Left lobe of liver (tissue), 2 donors: Measurements from ENCODE around the gene PLEKHM2. TPM values are rescaled to one million over a fixed set of nuclear protein-coding genes. Genes with fewer than 3 reads are reported as not detected.

Experiments
- ATAC-seq: fragments of 200-7000 bp; cut with Tn5 transposase; one replicate; pipeline ENCODE4 v1.9.1; 2020; ENCODE audit warnings: mild to moderate bottlenecking, moderate library complexity
- DNase-seq: peaks from one replicate; pipeline ENCODE4 v3.0.0-alpha.2; 2020; ENCODE audit warnings: low spot score
- total RNA-seq: library from RNA; stranded (reverse); gene quantifications from one replicate; pipeline ENCODE4 v1.2.1, GENCODE V29; 2021
- donor health status: DM: no; HTN: no; CAD: no; lungs with moderate emphysema.
- donor health status: DM: no; HTN: yes; CAD: no.

Gene PLEKHM2
- total RNA-seq, 1 donor from 2014 or later = 22.0 TPM

GRCh38 chr1:15722836-15723532 lies 38.9 kb downstream of the PLEKHM2 start:
- DNase-seq = no peak
- no peak for ATAC-seq

- ATAC-seq (no peak), DNase-seq (no peak)
These were observed 39.6 kb downstream of the PLEKHM2 start for GRCh38 chr1:15723631-15724246.

DNA sequence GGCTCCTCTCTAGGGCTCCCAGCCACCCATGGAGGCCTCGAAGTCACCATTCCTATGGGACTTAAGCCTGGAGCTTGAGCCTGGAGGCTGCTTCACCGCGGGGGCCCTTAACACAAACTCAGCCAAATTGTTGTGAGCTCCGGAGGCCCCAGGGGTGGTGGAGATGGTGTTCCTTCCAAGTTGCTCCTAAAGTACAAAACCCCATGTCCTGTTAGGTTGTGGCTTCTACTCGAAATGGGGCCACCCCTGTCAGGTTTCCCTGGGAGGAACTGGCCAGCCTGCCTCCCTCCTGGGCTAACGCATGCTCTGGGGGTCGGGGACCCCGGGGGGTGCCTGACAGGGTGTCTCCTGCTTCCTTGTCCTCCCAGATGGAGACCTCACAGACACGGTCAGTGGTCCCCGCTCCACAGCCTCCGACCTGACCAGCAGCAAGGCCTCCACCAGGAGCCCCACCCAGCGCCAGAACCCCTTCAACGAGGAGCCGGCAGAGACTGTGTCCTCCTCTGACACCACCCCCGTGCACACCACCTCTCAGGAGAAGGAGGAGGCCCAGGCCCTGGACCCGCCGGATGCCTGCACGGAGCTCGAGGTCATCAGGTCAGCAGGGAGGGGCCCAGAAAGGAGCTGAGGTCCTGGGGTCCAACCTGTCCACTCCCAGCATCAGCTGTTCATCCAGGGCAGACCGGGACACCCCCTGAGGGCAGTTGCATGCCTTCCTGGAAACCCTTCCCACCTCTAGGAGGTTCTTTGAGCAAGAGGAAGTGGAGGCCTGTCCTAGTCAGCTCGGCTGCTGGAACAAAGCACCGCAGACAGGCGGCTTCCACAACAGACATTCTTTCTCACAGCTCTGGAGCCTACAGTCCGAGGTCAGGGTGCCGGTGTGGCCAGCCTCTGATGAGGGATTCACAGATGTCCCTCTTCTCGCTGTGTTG lies 41.1 kb downstream of the PLEKHM2 start:
- DNase-seq = no peak
- ATAC-seq = no peak

DNA sequence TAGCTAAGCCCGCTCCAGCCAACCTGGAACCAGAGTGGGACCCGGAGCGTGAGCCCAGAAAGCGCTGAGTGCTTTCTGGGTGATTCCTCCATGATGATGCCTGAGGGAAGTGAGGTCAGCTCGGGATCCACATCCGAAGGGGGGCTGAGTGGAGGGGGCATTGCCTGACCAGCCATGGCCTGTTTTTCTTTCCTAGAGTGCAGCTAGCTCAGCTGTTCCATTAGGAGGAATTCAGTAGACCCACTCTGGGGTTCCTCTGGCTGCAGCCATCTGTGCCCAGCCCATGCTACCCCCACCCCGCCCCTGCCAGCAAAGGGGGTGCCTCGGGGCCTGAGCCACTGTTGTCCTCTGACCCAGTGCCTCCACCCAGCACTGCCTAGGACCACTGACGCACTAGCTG lies 42.4 kb downstream of the PLEKHM2 start:
- ATAC-seq (no peak), DNase-seq (no peak)

DNA sequence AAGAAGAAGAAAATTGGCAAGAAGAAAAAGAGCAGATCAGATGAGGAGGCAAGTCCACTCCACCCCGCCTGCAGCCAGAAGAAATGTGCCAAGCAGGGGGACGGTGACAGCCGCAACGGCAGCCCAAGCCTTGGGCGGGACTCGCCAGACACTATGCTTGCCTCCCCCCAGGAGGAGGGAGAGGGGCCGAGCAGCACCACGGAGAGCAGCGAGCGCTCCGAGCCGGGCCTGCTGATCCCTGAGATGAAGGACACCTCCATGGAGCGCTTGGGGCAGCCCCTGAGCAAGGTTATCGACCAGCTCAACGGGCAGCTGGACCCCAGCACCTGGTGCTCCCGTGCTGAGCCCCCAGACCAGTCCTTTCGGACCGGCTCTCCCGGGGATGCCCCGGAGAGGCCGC lies 42.9 kb downstream of the PLEKHM2 start:
- no peak for DNase-seq
- no peak for ATAC-seq

DNA sequence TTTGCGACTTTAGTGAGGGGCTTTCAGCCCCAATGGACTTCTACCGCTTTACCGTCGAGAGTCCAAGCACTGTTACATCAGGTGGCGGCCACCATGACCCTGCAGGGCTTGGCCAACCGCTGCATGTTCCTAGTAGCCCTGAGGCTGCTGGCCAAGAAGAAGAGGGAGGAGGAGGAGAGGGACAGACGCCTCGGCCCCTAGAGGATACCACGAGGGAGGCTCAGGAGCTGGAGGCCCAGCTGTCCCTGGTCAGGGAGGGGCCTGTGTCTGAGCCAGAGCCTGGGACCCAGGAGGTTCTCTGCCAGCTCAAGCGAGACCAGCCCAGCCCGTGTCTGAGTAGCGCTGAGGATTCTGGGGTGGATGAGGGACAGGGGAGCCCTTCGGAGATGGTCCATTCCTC lies 43.3 kb downstream of the PLEKHM2 start:
- ATAC-seq (no peak), DNase-seq (no peak)

DNA sequence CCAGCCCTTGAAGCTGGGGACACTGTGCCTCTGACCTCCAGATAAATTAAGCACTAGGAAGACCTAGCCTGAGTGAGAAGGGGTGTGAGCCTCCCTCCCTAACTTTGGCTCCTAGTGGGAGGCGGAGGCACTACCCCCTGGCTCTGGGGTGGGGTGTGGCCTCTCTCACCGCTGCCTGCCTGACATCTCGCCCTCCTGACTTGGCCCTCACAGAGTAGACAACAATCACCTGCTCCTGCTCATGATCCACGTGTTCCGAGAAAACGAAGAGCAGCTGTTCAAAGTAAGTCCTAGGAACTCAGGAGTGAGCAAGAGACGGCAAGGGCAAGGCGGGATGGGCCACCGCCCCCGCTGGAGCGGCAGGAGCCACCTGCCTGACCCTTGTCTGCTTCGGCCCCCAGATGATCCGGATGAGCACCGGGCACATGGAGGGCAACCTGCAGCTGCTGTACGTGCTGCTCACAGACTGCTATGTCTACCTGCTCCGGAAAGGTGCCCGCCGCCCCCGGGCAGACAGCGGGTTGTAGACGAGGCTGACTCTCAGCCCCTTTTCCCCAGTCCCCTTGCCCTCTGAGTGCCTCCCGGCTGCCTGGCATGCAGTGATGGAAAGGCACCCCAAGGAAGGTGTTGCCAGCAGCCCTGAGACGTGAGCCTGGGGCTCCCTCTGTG lies 43.9 kb downstream of the PLEKHM2 start:
- DNase-seq = no peak
- no peak for ATAC-seq

DNA sequence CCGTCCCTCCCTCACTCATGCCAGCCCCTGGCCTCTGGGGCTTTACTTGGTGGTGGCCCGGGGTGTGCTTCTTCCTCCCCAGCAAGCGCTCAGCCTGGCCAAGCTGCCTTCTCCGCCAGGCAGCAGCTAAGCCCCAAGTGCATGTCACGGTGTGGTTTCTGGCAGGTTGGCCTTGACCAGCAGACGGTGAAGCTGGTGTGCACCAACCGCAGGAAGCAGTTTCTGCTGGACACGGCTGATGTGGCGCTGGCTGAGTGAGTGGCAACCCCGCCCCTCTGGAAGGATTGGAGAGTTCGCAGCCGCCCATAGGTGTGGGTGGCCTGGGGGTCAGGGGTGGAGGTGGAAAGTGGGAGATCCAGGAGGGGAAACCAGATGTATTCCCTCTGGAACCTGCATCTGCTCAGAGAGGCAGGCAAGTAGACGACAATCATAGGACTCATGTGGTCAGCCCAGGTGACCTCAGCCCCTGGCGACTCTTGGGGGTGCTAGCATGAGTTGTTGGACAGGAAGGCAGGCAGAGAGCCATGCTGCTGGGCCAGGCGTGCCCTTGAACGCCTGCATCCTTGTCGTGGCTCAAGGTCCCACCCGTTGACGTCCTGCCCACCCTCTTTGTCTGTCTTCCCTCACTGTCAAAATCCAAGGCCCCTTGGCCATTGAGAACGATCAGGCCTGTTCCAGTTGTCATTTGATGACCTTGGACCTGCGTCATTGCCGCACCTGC lies 45.0 kb downstream of the PLEKHM2 start:
- DNase-seq (no peak), ATAC-seq (no peak)

DNA sequence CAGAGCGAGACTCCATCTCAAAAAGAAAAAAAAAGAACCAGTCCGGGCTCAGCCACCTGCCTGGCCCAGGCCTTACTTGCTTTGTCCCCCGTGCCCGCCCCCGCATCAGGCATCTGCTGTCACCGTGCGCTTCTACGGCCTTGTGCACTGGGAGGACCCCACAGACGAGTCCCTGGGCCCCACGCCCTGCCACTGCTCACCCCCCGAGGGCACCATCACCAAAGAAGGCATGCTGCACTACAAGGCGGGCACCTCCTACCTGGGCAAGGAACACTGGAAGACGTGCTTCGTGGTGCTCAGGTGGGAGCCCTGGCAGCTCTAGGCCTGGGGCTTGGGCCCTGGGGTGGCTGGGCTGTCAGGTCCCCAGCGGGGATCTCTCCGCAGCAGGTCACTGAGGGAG lies 46.3 kb downstream of the PLEKHM2 start:
- DNase-seq = no peak
- no peak for ATAC-seq

GRCh38 chr1:15730936-15731335 lies 46.8 kb downstream of the PLEKHM2 start:
- ATAC-seq = no peak
- no peak for DNase-seq

DNA sequence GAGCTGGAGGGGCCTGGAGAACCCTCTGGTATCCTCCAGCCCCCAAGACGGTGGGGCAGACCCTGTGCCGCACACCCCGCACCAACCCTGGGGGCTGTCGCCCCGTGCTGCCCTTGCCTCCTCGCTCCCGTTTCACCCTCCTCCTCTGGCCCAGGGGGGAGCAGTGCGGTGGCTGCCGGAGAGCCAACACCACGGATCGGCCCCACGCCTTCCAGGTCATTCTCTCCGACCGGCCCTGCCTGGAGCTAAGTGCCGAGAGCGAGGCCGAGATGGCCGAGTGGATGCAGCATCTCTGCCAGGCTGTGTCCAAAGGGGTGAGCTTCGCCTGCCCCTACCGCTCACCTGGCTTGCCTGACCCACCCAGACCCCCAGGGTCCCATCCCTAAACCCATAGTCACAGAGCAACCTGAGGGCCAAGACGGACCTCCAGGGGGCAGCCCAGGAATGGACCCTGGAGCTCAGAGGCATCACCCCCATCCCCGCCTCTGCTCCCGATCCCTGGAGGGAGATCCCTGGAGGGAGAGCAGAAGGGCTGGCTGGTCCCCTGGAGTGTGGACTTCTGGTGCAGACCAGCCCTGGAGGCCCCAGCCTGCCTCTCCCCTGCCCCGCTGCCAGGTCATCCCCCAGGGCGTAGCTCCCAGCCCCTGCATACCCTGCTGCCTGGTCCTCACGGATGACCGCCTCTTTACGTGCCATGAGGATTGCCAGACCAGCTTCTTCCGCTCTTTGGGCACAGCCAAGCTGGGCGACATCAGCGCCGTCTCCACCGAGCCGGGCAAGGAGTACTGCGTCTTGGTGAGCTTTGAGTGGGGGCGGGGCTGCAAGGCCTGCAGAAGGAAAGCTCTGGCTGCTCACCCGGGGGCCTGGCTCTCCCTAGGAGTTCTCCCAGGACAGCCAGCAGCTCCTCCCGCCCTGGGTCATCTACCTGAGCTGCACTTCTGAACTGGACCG lies 47.9 kb downstream of the PLEKHM2 start:
- no peak for ATAC-seq
- DNase-seq = no peak

DNA sequence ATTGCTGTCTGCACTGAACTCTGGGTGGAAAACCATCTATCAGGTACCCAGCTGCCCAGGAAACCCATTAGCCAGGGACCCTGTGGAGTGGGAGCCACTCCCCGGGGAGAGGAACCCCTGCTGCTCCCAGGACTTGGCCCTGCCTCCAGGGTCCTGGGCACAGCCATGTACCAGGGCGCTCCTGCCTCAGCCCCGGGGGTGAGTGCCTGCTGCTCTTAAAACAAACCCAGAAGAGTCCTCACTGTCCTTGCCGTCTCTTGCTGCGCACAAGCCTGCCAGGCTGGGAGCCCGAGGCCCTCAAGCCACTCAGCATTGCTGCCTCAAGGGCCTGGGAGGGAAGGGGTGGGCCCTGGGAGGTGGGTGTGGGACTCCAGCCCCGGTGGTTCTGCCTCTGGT lies 48.6 kb downstream of the PLEKHM2 start:
- no peak for DNase-seq
- ATAC-seq = no peak

DNA sequence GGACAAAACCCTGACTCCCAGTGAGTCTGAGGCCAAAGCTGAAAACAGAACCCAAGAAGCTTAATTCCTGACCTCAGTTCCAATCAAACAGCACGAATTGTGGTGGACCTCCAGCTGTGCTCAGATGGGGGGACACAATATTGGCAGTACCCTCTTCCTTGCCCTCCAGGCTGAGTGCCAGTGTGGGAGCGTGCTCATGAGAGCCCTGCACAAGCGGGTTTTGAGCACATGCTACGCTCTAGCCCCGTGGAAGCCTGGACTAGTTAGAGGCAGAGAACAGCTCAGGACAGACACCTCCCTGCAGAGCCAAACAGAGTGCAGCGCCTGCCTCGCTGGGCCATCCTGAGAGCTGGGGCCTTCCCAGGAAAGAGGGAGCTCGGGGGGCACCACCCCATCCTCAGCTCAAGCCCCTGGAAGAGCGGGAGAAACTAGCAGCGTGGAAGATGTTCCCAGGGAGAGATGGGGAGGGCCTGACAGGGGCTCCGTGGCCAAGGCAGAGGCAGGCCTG lies 49.2 kb downstream of the PLEKHM2 start:
- ATAC-seq (no peak), DNase-seq (no peak)

DNA sequence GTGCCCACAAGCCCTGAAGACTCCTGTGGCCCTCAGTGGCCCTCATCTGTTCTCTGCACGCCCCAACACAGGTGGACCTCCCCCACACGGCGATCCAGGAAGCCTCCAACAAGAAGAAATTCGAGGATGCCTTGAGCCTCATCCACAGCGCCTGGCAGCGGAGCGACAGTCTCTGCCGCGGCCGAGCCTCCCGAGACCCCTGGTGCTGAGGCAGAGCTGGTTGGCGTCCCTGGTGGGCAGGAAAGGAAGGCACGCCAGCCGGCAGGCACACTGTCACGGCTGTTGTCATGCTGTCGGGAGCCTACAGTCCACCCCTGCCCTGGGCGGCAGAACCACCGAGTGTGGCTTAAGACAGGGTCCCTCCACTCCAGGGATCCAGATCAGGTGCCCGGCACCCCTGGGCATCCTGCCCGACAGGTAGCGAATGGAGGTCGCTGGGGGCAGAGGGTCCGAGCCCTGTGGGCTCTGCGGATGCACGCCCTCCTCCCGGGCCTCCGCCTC lies 49.7 kb downstream of the PLEKHM2 start:
- DNase-seq (no peak), ATAC-seq (no peak)

GRCh38 chr1:15734296-15734695 lies 50.2 kb downstream of the PLEKHM2 start:
- no peak for DNase-seq
- no peak for ATAC-seq

DNA sequence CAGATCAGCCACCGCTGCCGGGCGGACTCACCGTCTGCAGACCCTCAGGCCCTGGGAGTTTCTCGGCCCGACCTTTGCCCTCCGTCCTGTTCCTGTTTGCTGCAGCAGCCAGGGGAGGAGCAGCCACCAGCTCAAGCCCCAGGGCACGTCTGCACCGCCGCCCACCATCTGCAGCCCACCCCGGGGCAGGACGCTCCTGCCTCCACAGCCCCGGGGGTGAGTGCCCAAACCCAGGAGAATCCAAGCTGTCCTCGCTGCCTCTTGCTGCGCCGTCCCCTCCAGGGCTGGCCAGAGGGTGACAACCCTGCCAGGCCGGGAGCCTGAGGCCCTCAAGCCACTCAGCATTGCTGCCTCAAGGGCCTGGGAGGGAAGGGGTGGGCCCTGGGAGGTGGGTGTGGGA lies 50.8 kb downstream of the PLEKHM2 start:
- DNase-seq = no peak
- ATAC-seq = no peak

- ATAC-seq (peak; percentile 52), DNase-seq (peak; percentile 76)
These were observed 51.4 kb downstream of the PLEKHM2 start for GRCh38 chr1:15735304-15736037.
